GM19328 (cell line): Measurements from ENCODE around the gene ZBTB7B.

Source experiments
- ATAC-seq: cut with Tn5 transposase; IDR thresholded peaks from one replicate; pipeline ENCODE4 v1.9.1; 2021; ENCODE audit warnings: mild to moderate bottlenecking, moderate library complexity; ENCODE audit not compliant: unreplicated experiment

ZBTB7B gene

DNA sequence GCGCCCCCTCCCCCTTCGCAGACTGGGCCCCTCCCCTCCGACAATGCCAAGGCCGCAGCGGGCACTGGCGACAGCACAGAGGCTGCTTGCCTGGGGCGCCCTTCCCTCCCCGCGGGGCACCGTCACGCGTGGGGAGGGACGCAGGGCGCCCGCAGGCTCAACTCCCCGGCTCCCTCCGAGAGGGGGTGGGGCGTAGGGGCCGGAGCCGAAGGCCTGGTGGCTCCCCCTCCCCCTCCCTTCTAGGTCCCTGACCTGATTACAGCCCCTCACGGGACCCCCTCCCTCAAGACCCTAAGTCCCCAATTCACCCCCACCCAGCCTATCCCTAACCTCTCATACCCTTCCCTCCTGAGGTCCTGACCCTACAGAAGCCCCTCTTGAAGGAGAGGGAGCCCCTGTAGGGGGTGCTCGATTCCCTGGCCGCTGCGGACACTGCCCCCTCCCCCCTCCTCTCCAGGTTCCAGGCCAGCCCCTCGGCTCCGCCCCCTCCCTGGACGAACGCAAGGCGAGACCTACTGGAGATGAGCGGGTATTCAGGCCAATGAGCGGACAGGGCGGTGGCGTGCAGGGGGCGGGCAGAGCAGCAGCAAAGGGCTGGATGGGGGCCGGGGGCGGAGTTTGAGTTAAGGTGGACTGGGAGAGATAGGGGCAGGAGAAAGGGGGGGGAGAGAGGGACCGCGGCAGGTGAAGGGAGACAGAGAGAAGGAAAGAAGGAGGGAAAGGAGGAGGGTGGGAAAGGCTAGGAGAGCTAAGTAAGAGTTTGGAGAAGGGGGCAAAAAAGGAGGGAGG lies 733 bp upstream of the ZBTB7B start:
- peak; percentile 47 for ATAC-seq

DNA sequence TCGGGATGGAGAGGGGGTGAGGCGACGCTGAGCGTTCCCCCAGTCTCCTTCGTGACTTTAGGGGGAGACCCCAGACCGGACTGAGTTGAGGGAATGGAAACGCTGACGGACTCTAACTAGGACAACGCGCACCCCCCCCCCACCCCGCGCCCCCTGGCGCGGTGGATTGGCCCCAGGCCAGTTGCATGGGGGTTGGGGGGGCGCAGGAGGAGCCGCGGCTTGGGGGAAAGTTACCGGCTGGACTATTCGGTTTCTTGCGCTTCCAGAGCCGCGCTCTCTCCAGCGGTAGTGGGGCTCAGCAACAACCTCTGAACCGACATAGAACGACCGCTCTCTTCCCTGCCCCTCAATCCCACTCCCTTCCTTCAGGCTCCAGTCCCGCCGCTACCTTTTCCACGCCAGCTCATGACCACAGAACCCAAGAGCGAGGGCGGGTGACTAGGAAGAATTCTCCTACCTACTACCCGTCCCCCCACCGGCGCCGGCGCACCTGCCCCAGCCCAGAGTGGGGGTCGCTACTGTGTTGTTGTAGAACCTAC lies 694 bp downstream of the ZBTB7B start:
- ATAC-seq, result no peak

DNA sequence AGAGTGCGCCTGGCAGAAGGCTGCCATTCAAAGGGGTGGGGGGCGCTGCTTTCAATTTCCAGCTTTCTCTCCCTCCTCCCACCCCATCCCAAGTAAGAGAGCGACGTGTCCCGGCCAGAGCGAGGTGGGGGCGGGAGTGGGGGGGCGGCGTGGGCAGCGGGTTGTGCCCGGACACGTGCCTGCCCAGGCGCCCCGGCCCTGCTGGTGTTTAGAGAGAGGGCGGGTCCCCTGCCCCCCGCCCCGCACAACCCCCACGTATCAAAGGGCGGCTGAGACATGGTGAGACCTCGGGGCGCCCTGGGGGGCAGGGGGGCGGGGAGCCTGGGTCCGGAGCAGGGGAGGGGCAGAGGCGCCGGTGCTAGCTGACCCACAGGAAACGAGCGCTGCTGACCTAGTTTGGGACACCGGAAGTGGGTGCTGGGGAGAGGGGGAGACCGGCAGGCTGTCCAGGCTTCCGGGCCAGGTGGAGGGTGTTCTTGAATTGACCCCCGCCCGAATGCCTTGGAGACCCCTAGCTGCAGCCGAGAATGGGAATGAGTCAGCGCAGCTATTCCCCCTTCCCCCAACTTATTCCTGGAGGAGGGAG lies 1.3 kb downstream of the ZBTB7B start:
- ATAC-seq, result no peak

DNA sequence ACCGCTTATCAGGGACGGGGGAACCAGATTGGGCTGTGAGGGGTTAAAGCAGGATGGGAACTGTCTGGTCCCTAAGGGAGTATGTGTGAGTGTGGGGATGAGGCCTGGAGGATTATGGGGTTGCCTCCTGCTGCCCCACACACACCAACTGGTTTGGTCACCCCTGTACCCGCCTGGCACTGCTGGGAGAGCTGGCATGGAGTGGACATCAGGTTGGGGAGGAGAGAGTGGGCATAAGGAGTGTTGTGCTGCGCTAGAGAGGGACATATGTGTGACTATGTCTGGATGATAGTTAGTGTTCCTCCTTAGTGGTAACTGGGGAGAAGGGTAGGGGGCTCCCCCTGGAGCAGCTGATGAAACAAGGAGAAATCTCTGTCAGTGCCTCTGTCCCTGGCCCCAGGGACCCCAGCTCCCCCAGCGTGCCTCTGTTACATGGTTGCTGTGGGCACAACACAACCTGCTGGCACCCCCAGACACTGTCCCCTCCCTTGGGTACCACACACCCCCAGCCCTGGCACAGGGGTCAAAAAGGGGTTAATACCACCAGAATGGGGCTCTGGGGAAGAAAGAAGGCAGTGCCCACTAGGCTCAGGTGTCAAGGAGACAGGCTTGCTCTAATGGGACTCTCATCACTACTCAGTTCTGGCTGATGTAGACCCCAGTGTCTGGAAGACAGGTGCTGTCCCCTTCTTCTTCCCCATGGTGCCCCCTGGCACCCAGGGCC lies 1.9 kb downstream of the ZBTB7B start:
- ATAC-seq, result no peak

DNA sequence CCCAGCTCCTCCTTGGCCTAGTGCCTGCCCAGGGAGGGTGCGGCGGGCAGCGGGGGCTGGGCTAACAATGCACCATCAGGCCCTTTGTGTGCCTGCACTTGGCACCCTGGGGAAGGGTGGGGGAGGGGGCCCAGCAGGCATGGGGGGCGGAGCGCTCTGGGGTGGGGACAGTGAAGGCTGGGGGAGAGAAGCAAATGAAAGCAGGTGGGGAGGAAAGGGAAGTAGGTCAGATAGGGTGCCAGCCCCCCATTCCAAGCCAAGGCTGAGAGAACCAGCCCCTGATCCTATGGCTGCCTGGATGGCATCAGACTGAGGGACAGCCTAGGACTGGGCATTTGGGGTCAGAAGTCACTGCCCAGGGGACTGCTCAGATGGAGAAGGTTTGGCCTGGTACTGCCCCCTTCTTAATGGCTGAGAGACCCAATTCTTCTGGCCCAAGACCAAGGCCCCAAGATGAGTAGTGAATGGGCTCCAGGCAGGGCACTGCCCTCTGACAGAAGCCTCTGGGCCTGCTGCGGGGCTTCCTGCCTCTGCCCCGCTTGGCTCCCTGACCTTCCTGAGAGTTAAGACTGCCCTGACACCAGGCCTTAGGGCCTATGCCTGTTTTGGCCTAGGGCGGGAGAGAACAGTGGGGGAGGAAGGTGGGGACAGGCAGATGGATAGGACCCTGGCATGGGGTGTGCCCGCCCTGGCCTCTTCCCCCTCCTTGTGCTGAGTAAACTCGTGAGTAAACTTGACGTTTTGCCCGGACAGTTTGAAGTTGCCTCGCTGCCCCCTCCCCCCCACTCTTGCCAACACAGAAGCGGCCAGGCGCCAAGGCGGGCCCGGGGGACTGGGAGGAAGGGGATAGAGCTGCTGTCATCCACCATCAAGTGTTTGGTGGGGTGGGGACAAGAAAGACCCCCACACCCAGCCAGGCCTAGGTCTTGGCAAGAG lies 2.7 kb downstream of the ZBTB7B start:
- no peak for ATAC-seq

DNA sequence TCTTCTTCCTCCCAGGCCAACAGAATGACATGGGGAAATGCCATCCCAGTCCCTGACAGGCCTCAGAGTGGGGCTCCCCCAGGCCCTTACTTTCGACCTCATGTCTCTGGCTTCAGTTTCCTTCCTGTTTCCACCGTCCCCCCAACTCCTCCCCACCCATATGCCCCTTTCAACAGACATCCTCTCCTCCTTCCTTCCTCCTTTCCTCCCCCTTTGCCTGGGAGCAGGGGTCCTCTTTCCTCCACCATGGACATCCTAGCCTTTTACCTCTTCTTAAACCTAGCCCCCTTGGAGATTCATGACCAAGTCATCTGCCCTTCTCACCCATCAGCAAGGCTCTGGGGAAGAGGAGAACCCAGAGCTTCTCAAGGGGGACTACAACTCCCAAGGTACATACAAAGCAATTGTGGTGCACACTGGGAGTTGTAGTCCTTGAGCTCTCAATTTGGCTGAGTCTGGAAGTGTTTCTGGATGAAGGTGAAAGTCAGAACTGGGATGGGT lies 4.0 kb downstream of the ZBTB7B start:
- no peak for ATAC-seq

DNA sequence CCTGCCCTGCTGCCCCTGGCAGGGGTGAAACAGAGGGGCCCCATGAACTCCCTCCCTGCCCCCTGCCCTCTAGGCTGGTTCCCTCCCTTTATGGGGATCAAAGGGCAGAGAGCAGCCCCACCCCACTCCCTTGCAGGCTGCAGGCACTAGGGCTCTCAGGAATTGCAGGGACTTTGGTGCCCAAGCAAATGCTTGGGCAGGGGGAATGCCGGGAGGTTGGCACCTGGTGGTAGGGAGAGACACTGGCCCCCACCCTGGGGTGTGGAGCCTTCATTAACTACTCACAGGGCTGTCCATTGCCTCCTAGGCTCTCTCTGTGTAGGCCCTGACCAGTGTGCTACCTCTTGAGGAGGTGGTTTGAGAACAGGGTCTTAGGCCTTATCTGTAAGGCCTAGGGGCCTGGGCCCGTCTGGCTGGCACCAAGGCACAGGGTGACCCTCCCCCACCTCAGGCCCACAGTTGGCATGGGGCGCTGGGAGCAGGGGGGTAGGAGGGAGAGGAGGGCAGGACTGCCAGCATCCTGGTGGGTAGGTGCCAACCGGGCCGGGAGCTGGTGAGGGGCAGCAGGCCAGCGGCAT lies 4.7 kb downstream of the ZBTB7B start:
- ATAC-seq, result no peak

DNA sequence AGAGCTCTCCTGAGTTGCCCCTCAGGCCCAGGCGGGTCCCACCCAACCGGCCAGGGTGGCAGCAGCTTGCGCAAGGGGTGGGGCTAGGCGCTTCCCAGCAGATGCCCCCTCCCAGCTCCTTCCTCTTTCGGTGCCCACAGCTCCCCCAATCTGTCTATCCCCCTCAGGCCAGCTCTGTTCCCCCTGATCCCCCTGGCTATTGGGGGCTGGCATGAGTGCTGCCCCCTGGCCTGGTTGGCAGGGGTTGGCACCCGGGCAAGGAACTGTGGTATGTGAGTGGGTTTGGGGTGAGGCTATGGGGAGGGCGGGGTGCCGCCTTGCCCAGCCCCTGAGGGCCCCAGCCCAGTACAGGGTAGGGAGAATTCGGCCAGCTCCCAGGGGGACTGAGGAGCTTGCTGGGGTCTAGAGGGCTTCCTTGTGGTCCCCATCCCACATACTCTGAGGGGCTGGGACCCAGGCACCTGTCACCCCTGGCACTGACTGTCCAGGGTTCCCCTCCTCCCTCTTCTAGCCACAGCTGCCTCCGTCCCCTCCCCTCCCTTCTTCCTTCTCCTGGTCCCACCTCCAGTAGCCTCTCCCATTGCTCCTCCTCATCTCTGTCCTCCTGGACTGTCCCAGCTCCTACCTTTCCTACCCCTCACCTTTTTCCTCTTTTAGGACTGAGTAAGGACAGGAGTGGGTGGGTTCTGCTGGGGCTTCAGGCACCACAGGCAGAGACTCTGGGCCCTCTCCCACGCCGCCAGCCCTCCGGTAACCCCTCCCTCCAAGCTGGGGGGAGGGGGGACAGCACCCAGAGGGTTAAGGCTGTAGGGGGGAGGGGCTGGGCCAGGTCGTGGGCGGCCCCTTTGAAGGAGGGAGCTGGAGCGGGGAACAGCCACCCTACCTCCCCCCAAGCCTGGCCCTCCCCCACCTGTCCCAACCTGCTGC lies 5.7 kb downstream of the ZBTB7B start:
- ATAC-seq, result no peak

DNA sequence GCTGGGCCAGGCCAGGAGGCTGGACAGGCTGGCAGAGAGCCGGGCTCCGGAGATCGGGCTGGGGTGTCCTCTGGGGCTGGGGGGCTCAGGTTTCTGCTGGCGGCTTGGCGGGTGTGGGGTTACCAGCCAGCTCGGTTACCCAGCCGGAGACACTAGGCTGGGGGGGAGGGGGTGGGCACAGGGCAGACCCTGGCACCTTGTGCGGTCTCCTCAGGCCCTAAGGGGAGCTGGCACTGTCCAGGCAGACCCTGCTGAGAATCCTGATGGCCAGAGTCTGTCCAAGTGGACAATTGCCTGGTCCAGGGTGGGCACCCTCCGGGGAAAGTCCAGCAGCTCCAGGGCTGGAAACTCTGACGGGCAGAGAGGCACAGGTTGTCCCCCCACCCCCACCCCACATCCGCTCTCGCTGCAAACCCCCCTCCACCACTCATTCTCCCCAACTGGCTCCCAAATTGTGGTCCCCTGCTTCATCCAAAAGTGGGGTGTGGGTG lies 6.7 kb downstream of the ZBTB7B start:
- ATAC-seq, result no peak

DNA sequence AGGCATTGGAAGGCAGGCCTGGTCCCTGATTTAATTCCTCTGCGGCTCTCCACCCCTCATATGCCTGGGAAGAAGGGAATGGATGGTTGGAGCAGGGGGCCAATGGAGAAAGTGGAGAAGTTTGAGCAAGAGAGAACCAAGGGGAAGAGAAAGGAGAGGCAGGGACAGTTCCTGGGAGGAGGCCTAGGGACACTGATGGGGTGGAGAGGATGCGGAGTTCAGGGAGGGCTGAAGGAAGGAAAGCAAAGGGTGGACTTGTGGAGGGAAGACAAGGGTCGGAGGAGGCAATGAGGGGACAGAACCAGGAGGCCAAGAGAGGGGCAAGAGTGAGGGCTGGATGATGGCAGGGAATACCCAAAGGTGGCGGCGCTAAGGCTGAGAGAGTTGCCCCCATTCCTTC lies 7.1 kb downstream of the ZBTB7B start:
- ATAC-seq, result no peak

DNA sequence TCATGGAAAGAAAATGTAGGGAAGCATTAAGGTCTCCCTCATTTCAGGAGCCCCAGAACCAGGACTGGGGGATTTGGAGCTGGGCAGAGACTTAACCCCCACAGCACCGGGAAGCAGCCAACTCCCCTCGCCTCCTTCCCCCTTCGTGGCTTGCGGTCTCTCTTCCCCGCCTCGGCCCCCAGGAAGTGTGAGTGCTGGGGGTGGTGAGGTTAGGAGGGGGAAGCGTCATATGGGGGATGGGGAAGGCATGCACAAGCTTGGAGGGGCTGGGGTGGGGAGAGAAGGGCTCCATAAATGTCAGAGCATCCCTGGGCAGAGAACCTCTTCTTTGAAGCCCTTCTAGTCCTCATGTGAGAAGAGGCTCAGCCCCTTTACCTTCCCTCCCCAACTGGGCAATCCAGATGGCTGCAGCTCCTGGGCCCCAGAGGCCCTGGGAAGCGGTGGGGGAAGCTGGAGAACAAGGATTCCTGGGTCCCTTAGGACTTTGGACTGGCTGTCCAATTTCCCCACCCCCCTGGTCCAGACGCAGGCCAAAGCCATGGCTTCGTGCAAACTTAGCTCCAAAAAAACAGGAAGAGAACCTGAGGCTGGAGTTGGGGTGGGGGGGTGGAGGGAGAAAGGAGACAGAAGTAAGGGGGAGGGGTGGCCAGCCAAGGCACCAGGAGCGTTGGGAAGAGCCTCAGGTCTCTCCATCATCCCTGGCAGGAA lies 7.8 kb downstream of the ZBTB7B start:
- ATAC-seq, result no peak

DNA sequence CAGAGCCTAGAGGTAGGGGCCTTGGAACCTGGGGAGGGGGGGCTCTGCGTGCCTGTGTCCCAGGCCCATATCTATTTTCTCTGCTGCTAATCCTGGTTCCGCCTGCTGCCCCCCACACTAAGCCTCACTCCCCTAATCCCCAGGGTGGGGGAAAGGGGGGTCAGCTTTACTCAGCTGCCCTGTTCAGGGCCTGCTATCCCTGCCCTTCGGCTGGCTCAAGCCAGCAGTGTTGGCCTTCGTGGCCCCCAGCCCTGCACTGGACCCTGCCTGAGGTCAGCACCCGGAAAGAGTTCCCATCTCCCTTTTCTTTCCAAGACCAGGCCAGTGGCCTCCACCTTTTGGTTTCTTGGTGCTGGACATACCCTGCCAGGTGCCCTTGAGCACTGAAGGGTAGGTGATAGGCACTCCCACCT lies 8.4 kb downstream of the ZBTB7B start:
- ATAC-seq, result no peak

DNA sequence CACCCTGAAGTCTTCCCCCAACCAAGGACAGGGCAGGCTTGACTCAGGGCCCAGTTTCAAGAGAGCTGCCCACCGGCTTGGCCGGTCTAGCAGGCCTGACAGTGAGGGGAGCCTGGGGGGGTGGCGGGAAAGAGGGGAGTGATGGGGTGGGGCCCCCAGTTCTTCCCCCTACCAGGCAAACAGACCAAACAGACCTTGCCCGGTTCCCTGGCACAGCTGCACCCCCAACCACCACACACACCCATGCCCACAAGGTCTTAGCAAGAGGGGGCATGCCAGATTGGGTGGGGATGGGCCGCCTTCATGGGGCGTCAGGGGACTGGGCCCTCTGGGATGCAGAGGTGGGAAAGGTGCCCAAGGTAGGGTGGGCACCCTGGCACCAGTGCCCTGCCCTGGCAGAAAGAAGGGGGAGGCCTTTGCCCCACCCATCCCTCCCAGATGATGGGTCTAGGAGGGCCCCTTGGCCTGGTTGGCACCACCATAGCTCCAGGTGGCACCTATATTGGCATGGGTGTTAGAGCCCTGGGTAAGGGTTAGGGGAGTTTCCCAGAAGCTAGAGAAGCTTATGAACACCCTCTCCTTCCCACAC lies 8.9 kb downstream of the ZBTB7B start:
- no peak for ATAC-seq

DNA sequence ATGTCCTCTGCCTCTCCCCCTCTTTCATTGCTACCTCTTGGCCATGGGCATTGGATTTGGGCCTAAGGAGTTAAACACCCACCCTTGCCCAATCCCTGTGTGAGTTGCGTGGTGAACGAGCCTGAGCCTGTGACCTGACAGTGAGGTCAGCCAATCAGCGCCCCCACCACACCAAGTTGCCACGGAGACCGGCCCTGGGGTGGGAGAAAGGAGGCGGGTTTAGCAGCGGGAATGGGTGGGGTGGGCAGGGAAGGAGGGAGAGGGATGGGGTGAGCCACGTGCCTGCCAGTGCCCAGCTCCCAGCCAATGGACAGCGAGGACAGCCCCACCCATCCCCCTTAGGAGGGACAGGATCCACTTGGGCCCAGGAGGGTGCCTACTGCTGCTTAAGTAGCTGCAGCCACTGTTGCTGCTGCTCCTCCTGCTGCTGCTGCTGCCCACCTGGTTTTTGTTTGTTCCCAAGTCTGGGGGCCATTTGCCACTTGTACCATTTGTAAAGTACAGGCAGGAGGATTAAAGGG lies 9.5 kb downstream of the ZBTB7B start:
- ATAC-seq, result no peak

DNA sequence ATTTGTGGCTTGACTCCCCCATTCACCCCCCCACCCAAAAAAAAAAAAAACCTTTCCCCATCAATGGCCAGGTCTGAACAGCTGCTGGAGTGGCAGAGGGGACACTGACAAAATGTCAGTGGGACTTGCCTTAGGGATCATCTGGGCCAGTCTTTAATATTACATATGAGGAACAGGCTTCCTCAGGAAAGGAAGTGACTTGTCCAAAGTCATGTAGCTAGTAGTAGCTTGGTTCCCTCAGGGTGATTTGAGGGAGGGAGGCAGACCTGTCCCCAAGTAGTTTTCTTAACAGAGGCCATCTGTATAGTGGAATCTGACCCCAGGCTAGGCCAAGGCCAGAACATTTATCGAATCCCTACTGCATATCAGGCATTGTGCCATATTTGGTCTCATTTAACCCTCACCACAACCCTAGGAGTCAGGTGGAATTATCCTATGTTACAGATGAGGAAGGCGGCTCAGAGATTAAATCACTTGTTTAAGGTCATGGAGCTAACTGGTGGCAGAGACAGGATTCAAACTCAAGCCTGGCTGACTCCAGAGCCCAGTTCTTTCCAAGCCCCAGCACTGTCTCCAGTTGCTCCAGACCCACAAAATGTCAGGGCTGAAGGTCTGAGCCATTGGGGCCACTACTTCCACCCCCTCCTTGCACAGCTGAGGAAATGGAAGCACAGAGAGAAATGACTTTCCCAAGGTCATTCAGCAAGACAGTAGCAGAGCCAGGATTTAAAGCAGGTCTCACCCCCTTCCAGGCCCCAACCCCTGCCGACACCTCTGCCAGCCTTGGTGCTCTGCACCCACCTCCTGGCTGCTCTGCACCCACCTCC lies 10.4 kb downstream of the ZBTB7B start:
- no peak for ATAC-seq

DNA sequence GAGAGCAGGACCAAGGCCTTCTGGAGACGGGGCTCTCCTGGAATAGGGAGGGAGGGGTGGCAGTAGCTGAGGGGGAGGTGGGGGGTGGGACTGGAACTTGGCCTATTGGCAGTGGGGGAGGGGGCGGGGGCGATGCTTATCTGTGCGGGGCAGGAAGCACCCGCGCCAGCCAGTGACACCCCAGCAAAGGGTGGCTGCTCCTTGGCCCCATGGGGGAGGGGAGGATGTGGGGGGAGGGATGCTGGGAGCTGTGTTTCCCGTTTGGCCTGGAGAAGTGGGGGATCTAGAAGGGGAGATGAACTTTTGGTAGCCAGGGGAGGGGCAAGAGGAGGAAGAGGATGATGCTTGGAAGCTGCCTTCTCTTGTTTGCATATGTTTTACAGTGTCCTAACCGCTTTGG lies 11.0 kb downstream of the ZBTB7B start:
- ATAC-seq, result no peak
